Thyroid gland (tissue), 4 donors: ENCODE data around the gene OR14C36. TPM values are rescaled to one million over a fixed set of nuclear protein-coding genes. Genes with fewer than 3 reads are reported as not detected.

Experiments
- DNase-seq, 2 donors: peaks; one replicate each; pipeline ENCODE4 v3.0.0-alpha.2; 2019
- H3K27ac ChIP-seq, 3 donors: fragments of 200-600 bp; sonication (generic); 1 replicate in 2 of 3; 2 replicates in 1 of 3; pipeline ENCODE4 v1.5.1; 2016 to 2019; ENCODE audit warnings: mild to moderate bottlenecking in 1 of 3, moderate library complexity in 1 of 3
- H3K27me3 ChIP-seq: fragments of 200-600 bp; sonication (generic); one replicate; pipeline ENCODE4 v1.5.1; 2019
- H3K36me3 ChIP-seq, 2 donors: fragments of 200-600 bp; sonication (generic); one replicate each; pipeline ENCODE4 v1.5.1; 2016 to 2019
- H3K4me1 ChIP-seq, 2 donors: fragments of 200-600 bp; sonication (generic); one replicate each; pipeline ENCODE4 v1.5.1; 2017 to 2019
- H3K4me3 ChIP-seq, 3 donors: fragments of 200-600 bp; sonication (generic); replicated peaks in 1 of 3; 1 replicate in 2 of 3; 2 replicates in 1 of 3; pipeline ENCODE4 v1.5.1; 2016; ENCODE audit warnings: mild to moderate bottlenecking in 1 of 3
- H3K9me3 ChIP-seq: fragments of 200-600 bp; sonication (generic); one replicate; pipeline ENCODE4 v1.5.1; 2017
- POLR2A ChIP-seq, 2 donors: fragments of 450-650 bp; IDR thresholded peaks; one replicate each; pipeline ENCODE4 v1.6.1; 2017; ENCODE audit warnings: antibody characterized with exemption in 2 of 2, mild to moderate bottlenecking in 2 of 2, moderate library complexity in 1 of 2
- WGBS, 2 donors: methylation state at CpG; one replicate each; pipeline ENCODE4 v1.1.5; 2017; 5-methylcytosine and 5-hydroxymethylcytosine counted together
- intact Hi-C: fragments of 100-400 bp; cut with DNase I; formaldehyde crosslinking; loops from one replicate; pipeline ENCODE4 v1.15.1; 2023
- total RNA-seq, 4 donors: library from RNA; depleted of rRNA; stranded (reverse); fragments of >200 nt; gene quantifications; one replicate each; pipeline ENCODE4 v1.2.3, GENCODE V29; 2016
- TF ChIP-seq, protein P1 (sequence below), 6 experiments: fragments of 200-600 bp in 3 of 6; fragments of 450-650 bp in 3 of 6; sonication (generic) in 3 of 6; IDR thresholded peaks; one replicate each; pipeline ENCODE4 v1.5.1; 2016 to 2019; ENCODE audit warnings: antibody characterized with exemption in 6 of 6, mild to moderate bottlenecking in 2 of 6, inconsistent platforms in 1 of 6, moderate library complexity in 1 of 6

The OR14C36 gene
- total RNA-seq, 4 donors from 2014 or later = not detected

DNA sequence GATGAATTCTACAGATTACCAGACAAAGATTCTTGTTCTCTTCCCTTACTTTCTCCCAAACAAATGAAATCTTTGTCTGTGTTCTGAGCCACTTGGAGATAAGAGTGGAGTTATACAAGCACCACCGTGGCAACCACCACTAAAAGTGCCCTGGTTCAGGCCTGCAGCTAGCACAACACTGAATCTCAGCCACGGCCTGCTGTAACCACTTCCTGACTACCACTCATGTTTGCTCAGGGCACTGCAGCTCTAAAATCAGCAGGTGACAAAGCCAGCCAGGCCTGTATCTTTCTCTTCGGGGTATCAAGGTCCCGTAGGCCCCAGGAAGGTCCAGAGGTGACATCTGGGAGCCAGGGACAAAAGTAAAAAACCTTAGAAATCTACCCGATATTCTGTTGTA, 23.8 kb downstream of the OR14C36 start:
- no peak for DNase-seq
- H3K27ac ChIP-seq = no peak overlapping the region
- no peak overlapping the region for H3K4me3 ChIP-seq
- intact Hi-C loops = no loop called here
- no peaks in the 10 kb centered on the region for H3K4me1 ChIP-seq
- TF ChIP-seq, protein P1, sequence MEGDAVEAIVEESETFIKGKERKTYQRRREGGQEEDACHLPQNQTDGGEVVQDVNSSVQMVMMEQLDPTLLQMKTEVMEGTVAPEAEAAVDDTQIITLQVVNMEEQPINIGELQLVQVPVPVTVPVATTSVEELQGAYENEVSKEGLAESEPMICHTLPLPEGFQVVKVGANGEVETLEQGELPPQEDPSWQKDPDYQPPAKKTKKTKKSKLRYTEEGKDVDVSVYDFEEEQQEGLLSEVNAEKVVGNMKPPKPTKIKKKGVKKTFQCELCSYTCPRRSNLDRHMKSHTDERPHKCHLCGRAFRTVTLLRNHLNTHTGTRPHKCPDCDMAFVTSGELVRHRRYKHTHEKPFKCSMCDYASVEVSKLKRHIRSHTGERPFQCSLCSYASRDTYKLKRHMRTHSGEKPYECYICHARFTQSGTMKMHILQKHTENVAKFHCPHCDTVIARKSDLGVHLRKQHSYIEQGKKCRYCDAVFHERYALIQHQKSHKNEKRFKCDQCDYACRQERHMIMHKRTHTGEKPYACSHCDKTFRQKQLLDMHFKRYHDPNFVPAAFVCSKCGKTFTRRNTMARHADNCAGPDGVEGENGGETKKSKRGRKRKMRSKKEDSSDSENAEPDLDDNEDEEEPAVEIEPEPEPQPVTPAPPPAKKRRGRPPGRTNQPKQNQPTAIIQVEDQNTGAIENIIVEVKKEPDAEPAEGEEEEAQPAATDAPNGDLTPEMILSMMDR (IDR thresholded peaks at IDR 0.05) = no peak
- no peak for TF ChIP-seq POLR2A (IDR thresholded peaks at IDR 0.05)
- no peaks in the 10 kb centered on the region for H3K27me3 ChIP-seq
- 72 to 74% methylated on average over 5 of the region's 5 CpGs for WGBS, 2 donors
- no peaks in the 10 kb centered on the region for H3K9me3 ChIP-seq
- H3K36me3 ChIP-seq = no peaks in the 10 kb centered on the region

DNA sequence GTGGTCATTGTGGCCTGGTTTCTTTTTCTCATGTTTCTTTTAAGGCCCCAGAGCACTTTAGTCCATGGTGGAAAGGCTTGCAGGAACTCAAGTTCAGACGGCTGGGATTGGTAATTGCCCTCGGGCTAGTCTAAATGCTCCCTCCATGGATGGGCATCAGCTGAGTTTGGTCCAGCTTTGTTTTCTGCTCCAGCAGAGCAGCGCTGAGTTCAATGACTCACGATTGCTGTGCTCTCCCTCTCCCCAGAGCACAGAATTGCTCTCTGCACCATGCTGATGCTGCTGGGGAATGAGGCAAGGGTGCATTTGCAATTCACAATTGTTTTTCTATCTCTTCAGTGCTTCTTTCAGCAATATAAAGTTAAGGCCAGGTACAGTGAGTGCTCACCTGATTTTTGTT, 25.2 kb downstream of the OR14C36 start:
- intact Hi-C loops = no loop called here
- TF ChIP-seq, protein P1 (IDR thresholded peaks at IDR 0.05) = no peak
- TF ChIP-seq POLR2A (IDR thresholded peaks at IDR 0.05) = no peak
- H3K4me3 ChIP-seq = no peak overlapping the region
- H3K36me3 ChIP-seq = no peaks in the 10 kb centered on the region
- no peak overlapping the region for H3K27ac ChIP-seq
- no peaks in the 10 kb centered on the region for H3K9me3 ChIP-seq
- H3K4me1 ChIP-seq = no peaks in the 10 kb centered on the region
- no peaks in the 10 kb centered on the region for H3K27me3 ChIP-seq
- WGBS, 2 donors = 68 to 73% methylated on average over 4 of the region's 4 CpGs
- no peak for DNase-seq

GRCh38 chr1:248375446-248375845, 26.9 kb downstream of the OR14C36 start, which contains the start of gene OR2T6:
TSS of gene OR2T6 (plus strand) at chr1:248375746. CDS start at chr1:248387609, 11,863 bp downstream.
- H3K27me3 ChIP-seq = no peaks in the 10 kb centered on the region
- H3K9me3 ChIP-seq = no peaks in the 10 kb centered on the region
- no peaks in the 10 kb centered on the region for H3K4me1 ChIP-seq
- H3K4me3 ChIP-seq = no peak within 1 kb of the TSS
- H3K27ac ChIP-seq = no peak within 1 kb of the TSS
- intact Hi-C loops = no loop called here
- no peaks in the 10 kb centered on the region for H3K36me3 ChIP-seq
- DNase-seq = no peak
- no peak for TF ChIP-seq POLR2A (IDR thresholded peaks at IDR 0.05)
- TF ChIP-seq, protein P1 (IDR thresholded peaks at IDR 0.05) = no peak

DNA sequence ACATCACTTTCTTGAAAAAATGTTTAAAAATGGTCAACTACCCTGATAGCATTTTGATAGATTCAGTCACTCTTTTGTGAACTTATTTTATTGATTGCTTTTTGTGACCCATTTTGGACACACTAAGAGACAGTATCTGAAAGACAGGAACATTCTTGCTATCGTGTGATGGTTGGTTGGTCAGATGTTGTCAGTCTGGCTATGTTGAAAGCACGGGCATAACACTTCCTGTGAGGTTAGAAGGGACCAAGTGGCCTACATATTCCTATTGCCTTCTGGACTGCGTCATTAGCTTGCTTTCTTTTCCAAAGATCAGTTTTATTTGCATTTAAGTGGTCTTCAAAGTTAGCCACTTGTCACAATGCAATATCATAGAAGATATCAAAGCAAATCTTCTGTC, 28.3 kb downstream of the OR14C36 start:
- Histone ChIP-seq H3K36me3 (no peaks in the 10 kb centered on the region), H3K27ac (no peak overlapping the region), H3K4me1 (no peaks in the 10 kb centered on the region), H3K27me3 (no peaks in the 10 kb centered on the region), H3K9me3 (no peaks in the 10 kb centered on the region), H3K4me3 (no peak overlapping the region)
- no peak for DNase-seq
- intact Hi-C loops = no loop called here
- WGBS, 2 donors = 49 to 55% methylated on average over 3 of the region's 3 CpGs
- no peak for TF ChIP-seq POLR2A (IDR thresholded peaks at IDR 0.05)
- TF ChIP-seq, protein P1 (IDR thresholded peaks at IDR 0.05) = no peak

DNA sequence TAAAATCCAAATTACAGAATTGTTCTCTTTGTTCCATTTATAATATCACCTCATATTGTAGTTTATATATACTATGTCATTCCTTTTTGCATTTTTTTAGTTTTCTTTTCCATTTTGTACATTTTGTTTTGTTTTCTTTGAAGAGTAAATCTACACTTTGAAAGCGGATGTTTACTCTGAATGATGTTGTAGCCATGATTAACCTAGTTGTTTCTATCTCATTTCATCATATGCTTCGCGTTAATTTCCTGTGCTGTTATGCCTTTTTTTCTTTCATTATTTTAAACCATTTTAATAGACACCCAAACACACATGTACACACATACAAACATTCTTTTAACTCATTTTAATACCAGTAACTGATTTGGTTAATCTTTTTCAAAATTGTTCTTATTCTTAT, 32.3 kb downstream of the OR14C36 start:
- intact Hi-C loops = no loop called here
- no peaks in the 10 kb centered on the region for H3K36me3 ChIP-seq
- no peaks in the 10 kb centered on the region for H3K4me1 ChIP-seq
- H3K27me3 ChIP-seq = no peaks in the 10 kb centered on the region
- no peak overlapping the region for H3K4me3 ChIP-seq
- DNase-seq = no peak
- no peaks in the 10 kb centered on the region for H3K9me3 ChIP-seq
- no peak for TF ChIP-seq POLR2A (IDR thresholded peaks at IDR 0.05)
- TF ChIP-seq, protein P1 (IDR thresholded peaks at IDR 0.05) = no peak
- 94 to 96% methylated on average over 3 of the region's 3 CpGs for WGBS, 2 donors
- H3K27ac ChIP-seq = no peak overlapping the region
